Measurements from ENCODE around the gene PRKAG2.

DNA sequence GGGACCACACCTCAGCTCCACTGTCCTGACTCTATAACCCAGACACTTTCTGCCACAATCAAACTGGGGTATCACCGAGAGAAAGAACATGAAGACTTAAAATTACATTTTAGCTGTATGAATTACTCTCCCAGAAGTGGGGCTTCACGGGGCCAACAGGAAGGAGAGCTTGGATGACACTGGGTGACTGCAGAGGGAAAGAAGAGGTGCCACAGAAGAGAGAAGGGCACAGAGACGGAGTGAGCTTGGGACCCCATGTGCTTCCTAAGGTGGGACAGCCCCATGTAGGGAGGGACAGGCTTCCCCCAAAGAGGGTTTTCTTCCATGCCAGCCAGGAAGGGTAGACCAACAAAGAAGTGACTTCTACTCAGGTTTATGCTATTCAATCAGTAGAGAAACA lies 195.2 kb downstream of the PRKAG2 start:
- TF ChIP-seq, protein P1, sequence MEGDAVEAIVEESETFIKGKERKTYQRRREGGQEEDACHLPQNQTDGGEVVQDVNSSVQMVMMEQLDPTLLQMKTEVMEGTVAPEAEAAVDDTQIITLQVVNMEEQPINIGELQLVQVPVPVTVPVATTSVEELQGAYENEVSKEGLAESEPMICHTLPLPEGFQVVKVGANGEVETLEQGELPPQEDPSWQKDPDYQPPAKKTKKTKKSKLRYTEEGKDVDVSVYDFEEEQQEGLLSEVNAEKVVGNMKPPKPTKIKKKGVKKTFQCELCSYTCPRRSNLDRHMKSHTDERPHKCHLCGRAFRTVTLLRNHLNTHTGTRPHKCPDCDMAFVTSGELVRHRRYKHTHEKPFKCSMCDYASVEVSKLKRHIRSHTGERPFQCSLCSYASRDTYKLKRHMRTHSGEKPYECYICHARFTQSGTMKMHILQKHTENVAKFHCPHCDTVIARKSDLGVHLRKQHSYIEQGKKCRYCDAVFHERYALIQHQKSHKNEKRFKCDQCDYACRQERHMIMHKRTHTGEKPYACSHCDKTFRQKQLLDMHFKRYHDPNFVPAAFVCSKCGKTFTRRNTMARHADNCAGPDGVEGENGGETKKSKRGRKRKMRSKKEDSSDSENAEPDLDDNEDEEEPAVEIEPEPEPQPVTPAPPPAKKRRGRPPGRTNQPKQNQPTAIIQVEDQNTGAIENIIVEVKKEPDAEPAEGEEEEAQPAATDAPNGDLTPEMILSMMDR (IDR thresholded peaks at IDR 0.05) = no peak
- TF ChIP-seq POLR2A (IDR thresholded peaks at IDR 0.05) = no peak
